GM19043 (cell line): ENCODE measurements around the gene ERGIC3.

Experiments used
- ATAC-seq: cut with Tn5 transposase; IDR thresholded peaks from one replicate; pipeline ENCODE4 v1.9.1; 2021; ENCODE audit warnings: low read depth; ENCODE audit not compliant: unreplicated experiment

Gene ERGIC3

DNA sequence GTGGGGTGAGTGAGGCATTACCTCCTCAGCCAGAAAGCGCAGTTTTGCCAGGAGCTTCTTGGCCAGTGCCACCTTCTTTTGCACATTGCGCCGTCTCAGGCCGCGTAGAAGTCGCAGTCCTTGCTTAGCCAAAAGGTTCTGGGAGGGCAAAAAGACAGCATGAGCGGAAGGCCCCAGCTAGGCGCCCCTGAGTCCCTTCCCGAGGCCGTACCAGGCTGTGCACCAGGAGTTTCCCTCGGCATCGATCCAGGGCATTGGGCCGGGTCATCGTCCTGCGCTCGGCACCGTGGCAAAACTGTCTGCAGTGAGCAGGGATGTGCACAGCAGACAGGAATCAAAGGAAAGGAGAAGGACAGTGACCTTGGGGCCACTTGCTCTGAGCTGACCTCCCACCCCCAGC lies 53.6 kb downstream of the ERGIC3 start:
- no peak for ATAC-seq

DNA sequence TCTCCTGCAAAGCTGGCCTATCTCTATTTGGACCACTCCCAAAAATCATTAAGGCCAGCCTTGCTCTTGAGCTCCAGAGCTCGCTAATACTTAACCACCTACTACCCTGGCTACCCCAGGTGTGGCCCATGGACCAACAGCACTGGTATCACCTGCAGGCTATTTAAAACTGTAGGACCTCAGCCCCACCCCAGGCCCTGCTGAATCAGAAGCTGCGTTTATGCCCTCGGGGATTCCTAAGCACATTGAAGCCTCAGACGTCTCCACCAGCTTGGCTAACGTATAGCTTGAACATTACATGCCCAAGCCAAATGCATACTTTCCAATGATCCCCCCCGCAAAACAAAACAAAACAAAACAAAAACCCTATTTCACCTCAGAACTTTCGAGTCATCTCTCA lies 54.0 kb downstream of the ERGIC3 start:
- no peak for ATAC-seq

- no peak for ATAC-seq
Observed at GRCh38 chr20:35597186-35597585, 55.3 kb downstream of the ERGIC3 start.

DNA sequence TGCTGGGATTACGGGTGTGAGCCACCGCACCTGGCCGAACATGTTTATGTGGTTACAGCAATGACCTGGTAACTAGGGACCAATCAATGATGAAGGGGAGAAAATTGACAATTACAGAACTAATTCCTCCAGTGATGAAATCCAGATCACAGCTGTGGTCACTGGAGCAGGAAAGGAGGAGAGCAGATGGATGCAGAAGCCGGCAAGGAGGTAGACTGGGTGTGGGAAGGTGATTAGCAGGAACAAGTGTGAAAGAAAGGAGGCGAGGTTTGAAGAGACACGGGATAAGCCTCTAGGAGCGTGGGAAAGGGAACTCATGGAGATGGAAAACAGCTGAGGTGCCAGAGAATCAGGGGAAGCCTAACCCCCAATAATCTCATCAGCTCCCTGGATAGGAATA lies 56.6 kb downstream of the ERGIC3 start:
- no peak for ATAC-seq

- ATAC-seq = no peak
Observed at GRCh38 chr20:35598899-35599775, 57.3 kb downstream of the ERGIC3 start.

- no peak for ATAC-seq
Observed at GRCh38 chr20:35599776-35600120, 57.9 kb downstream of the ERGIC3 start.

GRCh38 chr20:35600176-35600992 lies 58.5 kb downstream of the ERGIC3 start:
- no peak for ATAC-seq

- no peak for ATAC-seq
Observed at GRCh38 chr20:35600993-35601973, 59.4 kb downstream of the ERGIC3 start.

DNA sequence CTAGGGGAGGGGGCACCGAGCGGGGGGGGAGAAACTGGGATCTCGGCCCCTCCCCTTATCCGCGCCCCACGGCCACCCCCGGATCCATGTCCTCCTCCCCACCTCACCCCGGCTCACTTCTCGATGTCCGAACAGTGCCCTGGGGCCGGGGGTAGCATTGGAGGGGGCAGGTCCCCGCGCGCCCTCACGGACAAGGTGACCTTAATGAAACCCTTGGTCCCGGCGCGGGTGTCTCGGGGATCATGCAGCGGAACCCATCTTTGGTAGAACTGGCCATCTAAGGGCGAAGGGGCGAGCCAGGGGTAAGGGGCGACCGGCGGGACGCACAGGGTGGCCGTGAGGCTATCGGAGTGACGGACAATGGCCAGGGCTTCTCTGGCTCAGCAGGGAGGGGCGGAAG lies 60.1 kb downstream of the ERGIC3 start:
- ATAC-seq = no peak

- ATAC-seq = no peak
Observed at GRCh38 chr20:35602851-35603495, 61.1 kb downstream of the ERGIC3 start.

- no peak for ATAC-seq
Observed at GRCh38 chr20:35603695-35604448, 62.0 kb downstream of the ERGIC3 start.

DNA sequence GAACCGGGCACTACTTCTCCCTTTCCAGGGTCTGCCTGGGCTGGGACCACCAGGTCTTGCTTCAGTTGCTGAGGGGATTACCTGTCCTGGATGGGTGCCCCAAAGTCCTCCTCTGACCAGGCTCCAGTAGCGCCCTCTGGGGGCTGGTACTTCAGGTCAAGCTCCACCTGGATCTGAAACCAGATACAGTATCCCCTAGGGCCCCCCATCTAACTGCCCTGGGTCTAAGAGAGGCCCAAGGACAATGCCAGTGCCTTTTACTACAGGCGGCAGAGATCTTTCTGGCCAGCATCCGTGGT lies 62.5 kb downstream of the ERGIC3 start:
- ATAC-seq = no peak

DNA sequence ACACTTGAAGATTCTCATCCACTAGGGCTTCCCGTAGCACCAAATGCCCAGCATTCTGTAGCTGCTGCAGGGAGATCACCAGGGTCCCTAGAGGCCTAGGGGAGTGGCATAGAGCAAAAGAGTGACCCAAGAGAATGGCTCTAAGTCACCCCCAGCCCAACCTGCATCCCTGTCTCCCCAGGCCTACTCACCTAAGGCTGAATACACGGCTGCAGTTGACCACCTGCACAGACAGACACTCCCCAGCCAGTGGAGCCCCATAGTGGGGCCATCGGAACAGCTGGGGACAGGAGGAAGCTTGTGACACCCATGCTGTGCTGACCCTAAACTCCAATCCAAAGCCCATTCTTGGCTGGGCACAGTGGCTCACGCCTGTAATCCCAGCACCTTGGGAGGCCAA lies 64.2 kb downstream of the ERGIC3 start:
- ATAC-seq = no peak
